ENCODE measurements around the gene DPH3. TPM values are rescaled to one million over a fixed set of nuclear protein-coding genes. Genes with fewer than 3 reads are reported as not detected.

Gene DPH3
- total and polyA plus RNA-seq, 2 donors (not counting 3 experiments of a cell fraction or from before 2014, with no cell fraction given) = 7.7 to 28.7 TPM

GRCh38 chr3:16305111-16305541 is 40.4 kb upstream of the DPH3 start:
- H3K9ac ChIP-seq (replicated peaks; ENCODE audit: extremely low read depth, insufficient read depth, low read length) = no peak overlapping the region
- H3K27ac ChIP-seq (ENCODE audit: insufficient read depth, low read depth, low read length) = no peak overlapping the region
- dilution Hi-C loops (cut with MboI; ENCODE audit: extremely low pct_ligation_motif_present, low sequenced_read_pairs) (no loop called here), intact Hi-C loops (cut with micrococcal nuclease) (loop anchor here (5.0 kb wide), 1 partner anchor 212 kb away; no protein-coding TSS in a partner anchor)
- peaks cover 0 to 2% of the 10 kb centered on the region in 2 experiments for H3K36me3 ChIP-seq (ENCODE audit: control insufficient read depth in 2 of 2, extremely low read depth in 1 of 2, insufficient read depth in 2 of 2, low read length in 2 of 2)
- no peak overlapping the region for H3K4me2 ChIP-seq (ENCODE audit: insufficient read depth, low read length)
- H2AFZ ChIP-seq (ENCODE audit: low read depth, low read length) = no peak overlapping the region
- ChIA-PET CTCF (interaction anchor here (1.2 to 4.2 kb wide), 3 partner anchors 14 to 212 kb away, joined by 3 to 21 read pairs (median 13); no protein-coding TSS in a partner anchor), POLR2A (no interaction called here)
- no peak overlapping the region for H3K4me3 ChIP-seq (replicated peaks in 1 of 3; ENCODE audit: insufficient read depth in 1 of 3, low read depth in 1 of 3, low read length in 3 of 3)
- FAIRE-seq = no peak
- TF ChIP-seq POLR2AphosphoS5 (IDR thresholded peaks at IDR 0.05; ENCODE audit: insufficient read depth, low read depth, low read length) (no peak), MYC (IDR thresholded peaks at IDR 0.05; ENCODE audit: low read depth, low read length) (no peak), JUN (IDR thresholded peaks at IDR 0.05; ENCODE audit: borderline replicate concordance, insufficient read depth, insufficient read length, low read depth) (no peak), FOS (IDR thresholded peaks at IDR 0.05; ENCODE audit: borderline replicate concordance, insufficient read depth, low read length) (no peak), GATA2 (IDR thresholded peaks at IDR 0.05; ENCODE audit: insufficient read depth, insufficient read length, low read depth, low read length) (no peak), EZH2 (IDR thresholded peaks at IDR 0.05; ENCODE audit: borderline replicate concordance, low read depth, low read length, severe bottlenecking) (no peak), POLR2A (IDR thresholded peaks at IDR 0.05; ENCODE audit: low read depth, low read length) (no peak)
- TF ChIP-seq, protein P1, sequence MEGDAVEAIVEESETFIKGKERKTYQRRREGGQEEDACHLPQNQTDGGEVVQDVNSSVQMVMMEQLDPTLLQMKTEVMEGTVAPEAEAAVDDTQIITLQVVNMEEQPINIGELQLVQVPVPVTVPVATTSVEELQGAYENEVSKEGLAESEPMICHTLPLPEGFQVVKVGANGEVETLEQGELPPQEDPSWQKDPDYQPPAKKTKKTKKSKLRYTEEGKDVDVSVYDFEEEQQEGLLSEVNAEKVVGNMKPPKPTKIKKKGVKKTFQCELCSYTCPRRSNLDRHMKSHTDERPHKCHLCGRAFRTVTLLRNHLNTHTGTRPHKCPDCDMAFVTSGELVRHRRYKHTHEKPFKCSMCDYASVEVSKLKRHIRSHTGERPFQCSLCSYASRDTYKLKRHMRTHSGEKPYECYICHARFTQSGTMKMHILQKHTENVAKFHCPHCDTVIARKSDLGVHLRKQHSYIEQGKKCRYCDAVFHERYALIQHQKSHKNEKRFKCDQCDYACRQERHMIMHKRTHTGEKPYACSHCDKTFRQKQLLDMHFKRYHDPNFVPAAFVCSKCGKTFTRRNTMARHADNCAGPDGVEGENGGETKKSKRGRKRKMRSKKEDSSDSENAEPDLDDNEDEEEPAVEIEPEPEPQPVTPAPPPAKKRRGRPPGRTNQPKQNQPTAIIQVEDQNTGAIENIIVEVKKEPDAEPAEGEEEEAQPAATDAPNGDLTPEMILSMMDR (IDR thresholded peaks at IDR 0.05; ENCODE audit: extremely low read depth in 1 of 2, insufficient read depth in 1 of 2, low read depth in 1 of 2, low read length in 2 of 2) = no peak
- TF ChIP-seq, protein P2, sequence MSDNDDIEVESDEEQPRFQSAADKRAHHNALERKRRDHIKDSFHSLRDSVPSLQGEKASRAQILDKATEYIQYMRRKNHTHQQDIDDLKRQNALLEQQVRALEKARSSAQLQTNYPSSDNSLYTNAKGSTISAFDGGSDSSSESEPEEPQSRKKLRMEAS (IDR thresholded peaks at IDR 0.05; ENCODE audit: insufficient read depth, insufficient read length) = no peak
- no peaks in the 10 kb centered on the region for H3K79me2 ChIP-seq (ENCODE audit: control insufficient read depth, insufficient read depth, low read length)
- H3K4me1 ChIP-seq (ENCODE audit: control insufficient read depth, extremely low read depth, insufficient read depth, low read length) = peaks cover 4% of the 10 kb centered on the region
- BruUV-seq (replicated peaks) = no TSS peak
- H3K27me3 ChIP-seq (ENCODE audit: control insufficient read depth in 2 of 2, insufficient read depth in 2 of 2, low read length in 2 of 2) = no peaks in the 10 kb centered on the region
- H3K9me1 ChIP-seq (replicated peaks; ENCODE audit: control insufficient read depth, extremely low read depth, insufficient read depth, low read length) = no peaks in the 10 kb centered on the region
- H3K9me3 ChIP-seq (replicated peaks; ENCODE audit: control insufficient read depth, insufficient read depth, low read length) = no peaks in the 10 kb centered on the region
- peaks cover 2% of the 10 kb centered on the region for H4K20me1 ChIP-seq (replicated peaks; ENCODE audit: control insufficient read depth, extremely low read depth, insufficient read depth, low read length)
- DNase-seq (ENCODE audit: low read depth, low spot score) = no peak
